ENCODE measurements around the gene ITLN2.
"Not testable (repeated sequence)": the region's sequence is repeated elsewhere in the genome, so short reads cannot be mapped to it uniquely, and the experiment has no call there.

DNA sequence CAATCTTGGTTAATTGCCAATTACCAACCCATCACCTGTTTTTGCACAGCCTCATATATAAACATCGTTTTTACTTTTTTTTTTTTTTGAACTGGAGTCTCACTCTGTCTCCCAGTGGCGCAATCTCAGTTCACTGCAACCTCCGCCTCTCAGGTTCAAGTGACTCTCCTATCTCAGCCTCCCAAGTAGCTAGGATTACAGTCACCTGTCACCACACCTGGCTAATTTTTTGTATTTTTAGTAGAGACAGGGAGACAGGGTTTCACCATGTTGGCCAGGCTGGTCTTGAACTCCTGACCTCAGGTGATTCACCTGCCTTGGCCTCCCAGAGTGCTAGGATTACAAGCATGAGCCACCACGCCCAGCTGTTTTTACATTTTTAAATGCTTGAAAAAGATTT is 37.4 kb upstream of the ITLN2 start:
- TF ChIP-seq, protein P1, sequence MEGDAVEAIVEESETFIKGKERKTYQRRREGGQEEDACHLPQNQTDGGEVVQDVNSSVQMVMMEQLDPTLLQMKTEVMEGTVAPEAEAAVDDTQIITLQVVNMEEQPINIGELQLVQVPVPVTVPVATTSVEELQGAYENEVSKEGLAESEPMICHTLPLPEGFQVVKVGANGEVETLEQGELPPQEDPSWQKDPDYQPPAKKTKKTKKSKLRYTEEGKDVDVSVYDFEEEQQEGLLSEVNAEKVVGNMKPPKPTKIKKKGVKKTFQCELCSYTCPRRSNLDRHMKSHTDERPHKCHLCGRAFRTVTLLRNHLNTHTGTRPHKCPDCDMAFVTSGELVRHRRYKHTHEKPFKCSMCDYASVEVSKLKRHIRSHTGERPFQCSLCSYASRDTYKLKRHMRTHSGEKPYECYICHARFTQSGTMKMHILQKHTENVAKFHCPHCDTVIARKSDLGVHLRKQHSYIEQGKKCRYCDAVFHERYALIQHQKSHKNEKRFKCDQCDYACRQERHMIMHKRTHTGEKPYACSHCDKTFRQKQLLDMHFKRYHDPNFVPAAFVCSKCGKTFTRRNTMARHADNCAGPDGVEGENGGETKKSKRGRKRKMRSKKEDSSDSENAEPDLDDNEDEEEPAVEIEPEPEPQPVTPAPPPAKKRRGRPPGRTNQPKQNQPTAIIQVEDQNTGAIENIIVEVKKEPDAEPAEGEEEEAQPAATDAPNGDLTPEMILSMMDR (optimal IDR thresholded peaks at IDR 0.05 in 1 of 3, IDR thresholded peaks at IDR 0.05 in 1 of 3, conservative IDR thresholded peaks at IDR 0.05 in 1 of 3; ENCODE audit: extremely low read depth in 1 of 3, insufficient read depth in 2 of 3, low read length in 3 of 3), result not testable (repeated sequence)
- not testable (repeated sequence) for TF ChIP-seq EZH2 (IDR thresholded peaks at IDR 0.05; ENCODE audit: low read length)

All from keratinocyte (primary cell).